ENCODE results near the gene FAM227B. TPM values are rescaled to one million over a fixed set of nuclear protein-coding genes. Genes with fewer than 3 reads are reported as not detected.

Gene FAM227B
- total RNA-seq, 1 experiment from 2014 or later, result 5.9 TPM

DNA sequence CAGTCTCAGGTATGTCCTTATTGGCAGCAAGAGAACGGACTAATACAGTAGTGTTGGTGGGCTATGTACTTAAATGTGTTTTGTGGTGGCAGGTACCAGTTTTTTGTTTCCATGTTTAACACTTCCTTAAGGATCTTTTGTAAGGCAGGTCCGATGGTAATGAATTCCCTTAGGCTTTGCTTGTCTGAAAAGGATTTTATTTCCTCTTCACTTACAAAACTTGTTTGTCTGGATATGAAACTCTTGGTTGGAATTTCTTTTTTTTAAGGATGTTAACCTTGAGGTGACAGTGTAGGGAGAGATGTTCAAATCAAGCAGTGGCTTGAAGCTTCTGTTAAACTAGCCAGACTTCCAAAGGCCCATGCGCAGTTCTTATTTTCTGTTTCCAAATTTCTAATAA lies 319.8 kb downstream of the FAM227B start:
- DNase-seq (ENCODE audit: low spot score), result no peak

DNA sequence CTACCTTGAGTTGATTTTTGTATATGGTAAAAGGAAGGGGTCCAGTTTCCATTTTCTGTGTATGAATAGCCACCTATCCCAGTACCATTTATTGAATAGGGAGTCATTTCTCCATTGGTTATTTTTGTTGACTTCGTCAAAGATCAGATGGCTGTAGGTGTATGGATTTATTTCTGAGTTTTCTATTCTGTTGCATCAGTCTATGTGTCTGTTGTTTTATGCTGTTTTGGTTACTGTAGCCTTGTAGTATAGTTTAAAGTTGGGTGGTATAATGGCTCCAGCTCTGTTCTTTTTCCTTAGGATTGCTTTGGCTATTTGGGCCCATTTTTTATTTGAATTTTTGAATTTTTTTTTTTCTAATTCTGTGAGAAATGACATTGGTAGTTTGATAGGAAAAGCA lies 323.0 kb downstream of the FAM227B start:
- no peak for DNase-seq (ENCODE audit: low spot score)

DNA sequence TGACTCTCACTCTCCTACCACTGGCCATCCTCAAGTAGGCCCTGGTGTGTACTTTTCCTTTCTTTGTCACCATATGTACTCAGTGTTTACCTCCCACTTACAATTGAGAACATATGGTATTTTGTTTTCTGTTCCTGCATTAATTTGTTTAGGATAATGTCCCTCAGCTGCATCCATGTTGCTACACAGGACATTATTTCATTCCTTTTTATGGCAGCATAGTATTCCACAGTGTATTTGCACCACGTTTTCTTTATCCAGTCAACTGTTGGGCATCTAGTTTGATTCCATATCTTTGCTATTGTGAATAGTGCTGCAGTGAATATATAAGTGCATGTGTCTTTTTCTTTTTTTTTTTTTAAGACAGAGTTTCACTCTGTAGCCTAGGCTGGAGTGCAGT lies 324.4 kb downstream of the FAM227B start:
- DNase-seq (ENCODE audit: low spot score), result no peak

DNA sequence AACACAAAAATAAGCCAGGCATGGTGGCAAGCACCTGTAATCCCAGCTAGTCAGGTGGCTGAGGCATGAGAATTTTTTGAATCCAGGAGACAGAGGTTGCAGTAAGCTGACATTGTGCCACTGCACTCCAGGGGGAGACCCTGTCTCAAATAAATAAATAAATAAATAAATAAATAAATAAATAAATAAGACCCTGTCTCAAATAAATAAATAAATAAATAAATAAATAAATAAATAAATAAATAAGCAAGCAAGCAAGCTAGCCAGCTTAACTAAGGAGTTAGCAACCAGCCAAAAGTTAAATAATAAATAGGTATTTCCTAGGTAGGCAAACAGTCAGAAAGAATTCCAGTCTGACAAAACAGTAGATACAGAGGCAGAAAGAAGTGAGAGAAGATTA lies 326.7 kb downstream of the FAM227B start:
- no peak for DNase-seq (ENCODE audit: low spot score)

- no peak for DNase-seq (ENCODE audit: low spot score)
Observed at GRCh38 chr15:49290191-49290590, 330.4 kb downstream of the FAM227B start.

- no peak for DNase-seq (ENCODE audit: low spot score)
Observed at GRCh38 chr15:49288391-49288790, 332.2 kb downstream of the FAM227B start.

- no peak for DNase-seq (ENCODE audit: low spot score)
Observed at GRCh38 chr15:49287481-49287880, 333.1 kb downstream of the FAM227B start.

DNA sequence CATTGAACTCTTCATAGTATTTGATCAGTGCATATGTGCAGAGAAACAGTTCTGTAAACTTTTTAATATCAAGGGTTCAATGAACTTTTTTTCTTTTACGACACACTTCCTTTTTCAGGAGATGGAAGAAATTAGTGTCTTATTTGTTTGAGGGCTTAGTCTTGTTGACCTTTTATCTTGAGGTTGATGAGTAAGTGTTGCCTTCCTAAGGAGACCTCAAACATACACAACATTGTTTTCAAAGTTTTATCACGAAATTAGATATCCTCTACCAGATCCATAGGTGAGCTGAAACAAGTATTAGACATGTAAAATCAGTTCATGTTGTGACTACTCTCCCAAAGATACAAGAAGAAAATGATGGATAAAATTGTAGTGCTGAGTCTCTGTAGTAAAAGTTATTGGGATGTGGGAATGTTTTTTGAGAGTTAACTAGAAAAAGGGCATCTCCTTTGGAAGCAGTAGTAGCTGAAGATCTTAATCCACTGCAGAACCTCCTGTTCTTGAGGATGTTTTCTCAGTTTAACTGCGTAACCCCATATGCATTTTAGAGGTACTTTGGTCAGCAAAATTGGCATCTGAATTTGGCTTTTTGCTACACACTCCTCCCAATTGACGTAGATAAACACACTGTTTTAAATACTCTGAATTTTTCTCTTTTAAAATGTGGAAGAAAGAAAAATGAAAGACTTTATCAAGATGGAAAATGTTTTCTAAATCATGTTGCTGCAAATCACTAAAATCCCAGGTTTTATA lies 333.8 kb downstream of the FAM227B start:
- DNase-seq (ENCODE audit: low spot score), result no peak

DNA sequence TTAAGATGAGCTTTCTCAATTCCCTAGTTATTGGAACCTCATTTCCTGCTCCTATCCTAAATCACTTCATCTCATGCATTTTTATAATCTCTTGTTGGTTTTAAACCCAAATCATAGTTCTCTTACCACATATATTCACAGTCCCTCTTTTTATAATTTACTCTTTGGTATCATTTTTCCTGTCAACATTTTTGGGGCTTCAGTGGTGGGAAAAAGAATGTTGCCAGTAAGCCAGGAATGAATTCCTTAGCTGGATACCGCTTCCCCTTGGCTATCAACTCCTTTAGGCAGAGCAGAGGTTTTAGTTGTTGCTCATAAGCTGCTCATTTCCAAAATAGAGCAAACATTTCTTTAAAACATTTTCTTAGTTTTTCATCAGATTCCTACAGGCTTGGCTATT lies 338.3 kb downstream of the FAM227B start:
- no peak for DNase-seq (ENCODE audit: low spot score)

DNA sequence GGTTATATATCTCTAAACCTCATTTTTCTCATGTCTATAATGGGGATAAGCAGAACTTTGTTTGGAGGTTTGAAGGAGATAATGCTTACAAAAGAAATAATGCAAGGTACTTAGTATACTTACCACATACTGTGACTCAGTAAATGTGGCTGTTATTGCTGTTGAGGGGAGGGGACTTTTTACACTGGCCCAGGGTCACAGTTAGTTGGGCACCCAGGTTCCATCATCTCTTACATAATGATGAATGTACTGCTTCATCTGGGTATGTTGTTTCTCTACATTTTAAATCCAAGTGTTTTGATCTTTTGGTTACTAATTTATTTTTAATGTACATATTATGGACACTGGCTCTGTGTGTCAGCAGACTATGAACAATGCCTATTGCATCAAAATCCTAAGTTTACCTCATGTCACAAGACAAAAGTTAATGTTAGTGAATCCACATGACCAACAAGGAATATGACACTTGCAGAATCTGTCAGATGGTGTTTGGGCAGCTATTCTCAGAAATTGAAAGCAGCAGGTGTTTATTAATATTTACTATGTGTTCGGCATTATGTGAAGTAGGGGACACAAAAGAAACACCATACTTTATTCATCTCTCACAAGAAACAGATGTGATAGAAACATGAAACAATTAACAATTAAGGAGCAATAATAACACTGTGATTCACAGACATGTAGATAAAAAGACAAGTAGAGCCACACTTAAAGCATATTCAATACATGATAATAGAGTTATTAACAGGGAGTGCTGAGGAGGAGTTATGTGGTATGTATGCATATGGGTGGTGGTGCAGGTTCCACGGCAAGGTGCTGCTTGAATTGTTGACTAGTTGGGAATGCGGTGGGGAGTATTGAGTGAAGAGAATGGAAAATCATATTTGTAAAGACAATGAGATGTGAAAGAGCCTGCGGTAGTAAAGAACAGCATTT lies 340.8 kb downstream of the FAM227B start:
- no peak for DNase-seq (ENCODE audit: low spot score)

- no peak for DNase-seq (ENCODE audit: low spot score)
Observed at GRCh38 chr15:49278751-49279150, 341.9 kb downstream of the FAM227B start.

Other genes starting within 250 kb of the FAM227B start
- gene FGF7, start 197.6 kb downstream of the FAM227B start, total RNA-seq (2014; rRNA removed; shearing (Covaris generic)), result not detected in 2 replicates
- gene DTWD1, start 230 bp upstream of the FAM227B start, total RNA-seq (2014; rRNA removed; shearing (Covaris generic)), result 25.3 and 35.0 TPM in 2 replicates